ENCODE data around the gene INTS13. TPM values are rescaled to one million over a fixed set of nuclear protein-coding genes. Genes with fewer than 3 reads are reported as not detected.

Gene INTS13
- total RNA-seq, 5 donors from 2014 or later (not counting 1 experiment from before 2014, with no cell fraction given) = 19.7 to 26.0 (median 23.9) TPM

DNA sequence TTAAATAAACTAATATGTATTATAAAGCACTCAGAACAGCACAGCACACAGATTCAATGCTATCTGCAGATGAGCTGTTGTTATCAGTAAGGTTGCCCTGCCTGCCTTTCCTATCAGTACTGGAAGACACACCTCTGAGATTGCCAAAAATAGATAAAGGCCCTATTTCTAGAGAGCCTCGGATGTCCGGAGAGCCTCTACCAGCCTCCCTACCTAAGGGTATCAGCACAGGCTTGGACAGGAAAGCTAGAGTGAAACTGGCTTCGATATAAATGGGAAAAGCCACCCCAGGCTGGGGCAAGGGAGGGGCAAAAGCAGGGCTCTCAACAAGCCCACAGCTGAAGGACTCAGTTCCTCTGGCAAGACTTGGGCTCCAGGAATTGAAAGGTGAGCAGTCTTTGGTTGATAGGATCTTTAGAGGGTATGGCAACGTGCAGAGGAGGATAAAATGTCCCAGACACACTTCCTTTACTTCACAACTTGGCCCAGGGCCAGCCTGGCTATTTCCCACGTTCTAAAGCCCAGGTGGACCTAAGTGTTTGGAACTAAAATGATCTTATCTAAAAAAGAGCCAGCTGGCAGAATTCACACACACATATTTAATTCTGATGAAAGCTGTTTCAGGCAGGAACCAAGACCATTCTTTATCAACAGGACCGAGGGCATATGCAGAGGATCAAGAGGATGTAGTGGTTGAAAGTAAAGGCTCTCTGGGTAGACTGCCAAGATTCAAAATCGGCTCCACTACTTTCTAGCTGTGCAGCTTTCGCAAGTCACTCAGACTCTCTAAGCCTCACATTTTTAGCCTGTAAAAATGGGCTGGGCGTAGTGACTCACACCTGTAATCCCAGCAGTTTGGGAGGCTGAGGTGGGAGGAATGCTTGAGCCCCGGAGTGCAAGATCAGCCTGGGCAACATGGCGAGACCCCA lies 67.0 kb downstream of the INTS13 start:
- Mint-ChIP-seq H3K4me3 (no peak overlapping the region), H3K27me3 (peaks cover 0 to 3% of the 10 kb centered on the region in 2 donors), H3K36me3 (no peaks in the 10 kb centered on the region), H3K27ac (no peak overlapping the region), H3K9me3 (no peaks in the 10 kb centered on the region), H3K4me1 (peaks cover 10 to 24% (median 15%) of the 10 kb centered on the region in 3 donors)
- peaks cover 0 to 7% of the 10 kb centered on the region in 2 experiments for H3K27me3 ChIP-seq (replicated peaks in 1 of 2; ENCODE audit: control insufficient read depth in 2 of 2, extremely low read depth in 1 of 2, insufficient read depth in 2 of 2, low read length in 1 of 2)
- DNase-seq (no peak), ATAC-seq (replicated peaks in 1 of 4) (no peak)
- no peak overlapping the region for H3K27ac ChIP-seq (ENCODE audit: low read length)
- 8% methylated on average over 2 of the region's 11 CpGs for WGBS (ENCODE audit: insufficient coverage)
- peaks cover 0 to 7% of the 10 kb centered on the region in 2 experiments for H3K4me1 ChIP-seq (ENCODE audit: control insufficient read depth in 1 of 2, extremely low read depth in 1 of 2, insufficient read depth in 2 of 2, low read length in 2 of 2)
- H3K9me3 ChIP-seq = no peaks in the 10 kb centered on the region
- CTCF ChIA-PET = interaction anchor here (0.6 to 0.9 kb wide), 3 partner anchors 9 to 35 kb away, joined by 4 to 6 read pairs (median 4); no protein-coding TSS in a partner anchor
- no peaks in the 10 kb centered on the region for H3K36me3 ChIP-seq (ENCODE audit: control insufficient read depth in 2 of 2, extremely low read depth in 1 of 2, insufficient read depth in 1 of 2, low read length in 1 of 2)
- POLR2A ChIA-PET = interaction anchor here in 1 of 2 donors (0.6 kb wide), 1 partner anchor 49 kb away, joined by 3 read pairs; no protein-coding TSS in a partner anchor
- H3K4me3 ChIP-seq (ENCODE audit: control insufficient read depth in 1 of 2, extremely low read depth in 1 of 2, low read length in 1 of 2) = no peak overlapping the region

- H3K27ac Mint-ChIP-seq = no peak overlapping the region
- 59% methylated on average over 4 of the region's 6 CpGs for WGBS (ENCODE audit: insufficient coverage)
Measured at GRCh38 chr12:26869908-26870459, 67.8 kb downstream of the INTS13 start.

DNA sequence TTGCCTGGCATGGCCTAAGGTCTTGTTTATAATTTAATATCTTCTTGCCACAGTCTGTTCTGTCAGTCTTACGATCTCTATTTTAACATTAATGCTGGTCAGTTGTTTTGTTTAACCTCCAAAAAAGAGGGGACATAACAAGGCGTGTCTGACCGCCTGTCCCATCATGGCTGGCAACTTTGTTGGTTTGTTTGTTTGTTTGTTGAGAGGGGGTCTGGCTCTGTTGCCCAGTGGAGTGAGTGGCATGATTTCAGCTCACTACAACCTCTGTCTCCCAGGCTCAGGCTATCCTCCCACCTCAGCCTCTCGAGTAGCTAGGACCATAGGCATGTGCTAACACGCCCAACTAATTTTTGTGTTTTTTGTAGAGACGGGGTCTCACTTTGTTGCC lies 68.7 kb downstream of the INTS13 start:
- Histone ChIP-seq H3K27ac (ENCODE audit: low read length) (no peak overlapping the region), H3K36me3 (ENCODE audit: control insufficient read depth in 2 of 2, extremely low read depth in 1 of 2, insufficient read depth in 1 of 2, low read length in 1 of 2) (no peaks in the 10 kb centered on the region), H3K9me3 (no peaks in the 10 kb centered on the region), H3K4me1 (ENCODE audit: control insufficient read depth in 1 of 2, extremely low read depth in 1 of 2, insufficient read depth in 2 of 2, low read length in 2 of 2) (peaks cover 0 to 7% of the 10 kb centered on the region in 2 experiments), H3K4me3 (ENCODE audit: control insufficient read depth in 1 of 2, extremely low read depth in 1 of 2, low read length in 1 of 2) (no peak overlapping the region), H3K27me3 (replicated peaks in 1 of 2; ENCODE audit: control insufficient read depth in 2 of 2, extremely low read depth in 1 of 2, insufficient read depth in 2 of 2, low read length in 1 of 2) (peaks cover 0 to 7% of the 10 kb centered on the region in 2 experiments)
- Mint-ChIP-seq H3K36me3 (no peaks in the 10 kb centered on the region), H3K9me3 (no peaks in the 10 kb centered on the region), H3K27me3 (peaks cover 0 to 3% of the 10 kb centered on the region in 2 donors), H3K4me1 (peaks cover 10 to 24% (median 15%) of the 10 kb centered on the region in 3 donors), H3K27ac (no peak overlapping the region), H3K4me3 (no peak overlapping the region)
- DNase-seq (no peak), ATAC-seq (replicated peaks in 1 of 4) (no peak)
- ChIA-PET CTCF (interaction anchor here in 1 of 2 donors (1.2 kb wide), 1 partner anchor 11 kb away, joined by 6 read pairs; no protein-coding TSS in a partner anchor), POLR2A (no interaction called here)
- 96% methylated on average over 4 of the region's 6 CpGs for WGBS (ENCODE audit: insufficient coverage)

More at GRCh38 chr12:26869908-26870459, 67.8 kb downstream of the INTS13 start:
- DNase-seq (no peak), ATAC-seq (replicated peaks in 1 of 4) (no peak)
- peaks cover 0 to 7% of the 10 kb centered on the region in 2 experiments for H3K27me3 ChIP-seq (replicated peaks in 1 of 2; ENCODE audit: control insufficient read depth in 2 of 2, extremely low read depth in 1 of 2, insufficient read depth in 2 of 2, low read length in 1 of 2)
- no peak overlapping the region for H3K4me3 Mint-ChIP-seq
- ChIA-PET POLR2A (no interaction called here), CTCF (no interaction called here)
- peaks cover 0 to 7% of the 10 kb centered on the region in 2 experiments for H3K4me1 ChIP-seq (ENCODE audit: control insufficient read depth in 1 of 2, extremely low read depth in 1 of 2, insufficient read depth in 2 of 2, low read length in 2 of 2)
- H3K9me3 ChIP-seq = no peaks in the 10 kb centered on the region
- no peak overlapping the region for H3K4me3 ChIP-seq (ENCODE audit: control insufficient read depth in 1 of 2, extremely low read depth in 1 of 2, low read length in 1 of 2)
- H3K27ac ChIP-seq (ENCODE audit: low read length) = no peak overlapping the region
- no peaks in the 10 kb centered on the region for H3K9me3 Mint-ChIP-seq
- no peaks in the 10 kb centered on the region for H3K36me3 ChIP-seq (ENCODE audit: control insufficient read depth in 2 of 2, extremely low read depth in 1 of 2, insufficient read depth in 1 of 2, low read length in 1 of 2)
- H3K27me3 Mint-ChIP-seq = peaks cover 0 to 3% of the 10 kb centered on the region in 2 donors
- no peaks in the 10 kb centered on the region for H3K36me3 Mint-ChIP-seq
- H3K4me1 Mint-ChIP-seq = peaks cover 10 to 24% (median 15%) of the 10 kb centered on the region in 3 donors

GRCh38 chr12:26868447-26869103 lies 69.2 kb downstream of the INTS13 start:
- H3K27ac Mint-ChIP-seq = no peak overlapping the region
- no peaks in the 10 kb centered on the region for H3K9me3 Mint-ChIP-seq
- Histone ChIP-seq H3K4me3 (ENCODE audit: control insufficient read depth in 1 of 2, extremely low read depth in 1 of 2, low read length in 1 of 2) (no peak overlapping the region), H3K4me1 (ENCODE audit: control insufficient read depth in 1 of 2, extremely low read depth in 1 of 2, insufficient read depth in 2 of 2, low read length in 2 of 2) (peaks cover 0 to 7% of the 10 kb centered on the region in 2 experiments), H3K27ac (ENCODE audit: low read length) (no peak overlapping the region), H3K9me3 (no peaks in the 10 kb centered on the region), H3K36me3 (ENCODE audit: control insufficient read depth in 2 of 2, extremely low read depth in 1 of 2, insufficient read depth in 1 of 2, low read length in 1 of 2) (no peaks in the 10 kb centered on the region), H3K27me3 (replicated peaks in 1 of 2; ENCODE audit: control insufficient read depth in 2 of 2, extremely low read depth in 1 of 2, insufficient read depth in 2 of 2, low read length in 1 of 2) (peaks cover 0 to 7% of the 10 kb centered on the region in 2 experiments)
- ATAC-seq (replicated peaks in 1 of 4) = no peak
- no peak for DNase-seq
- POLR2A ChIA-PET = no interaction called here
- peaks cover 0 to 3% of the 10 kb centered on the region in 2 donors for H3K27me3 Mint-ChIP-seq
- 92% methylated on average over 2 of the region's 3 CpGs for WGBS (ENCODE audit: insufficient coverage)
- H3K4me1 Mint-ChIP-seq = peaks cover 10 to 24% (median 15%) of the 10 kb centered on the region in 3 donors
- CTCF ChIA-PET = interaction anchor here in 1 of 2 donors (1.2 kb wide), 1 partner anchor 12 kb away, joined by 6 read pairs; no protein-coding TSS in a partner anchor
- H3K36me3 Mint-ChIP-seq = no peaks in the 10 kb centered on the region
- no peak overlapping the region for H3K4me3 Mint-ChIP-seq

- H3K4me1 Mint-ChIP-seq = peaks cover 10 to 24% (median 15%) of the 10 kb centered on the region in 3 donors
- 0% methylated on average over 1 of the region's 2 CpGs for WGBS (ENCODE audit: insufficient coverage)
- DNase-seq (peak in 1 of 35 experiments; percentile 24), ATAC-seq (replicated peaks in 1 of 4) (peak in 1 of 4 experiments; percentile 45)
- H3K4me1 ChIP-seq (ENCODE audit: control insufficient read depth in 1 of 2, extremely low read depth in 1 of 2, insufficient read depth in 2 of 2, low read length in 2 of 2) = peaks cover 0 to 7% of the 10 kb centered on the region in 2 experiments
- H3K9me3 ChIP-seq = no peaks in the 10 kb centered on the region
- H3K4me3 ChIP-seq (ENCODE audit: control insufficient read depth in 1 of 2, extremely low read depth in 1 of 2, low read length in 1 of 2) = no peak overlapping the region
- H3K4me3 Mint-ChIP-seq = no peak overlapping the region
- peaks cover 0 to 7% of the 10 kb centered on the region in 2 experiments for H3K27me3 ChIP-seq (replicated peaks in 1 of 2; ENCODE audit: control insufficient read depth in 2 of 2, extremely low read depth in 1 of 2, insufficient read depth in 2 of 2, low read length in 1 of 2)
- no peak overlapping the region for H3K27ac ChIP-seq (ENCODE audit: low read length)
- H3K36me3 Mint-ChIP-seq = no peaks in the 10 kb centered on the region
- peak overlapping the region in 1 of 2 donors; percentile 41 for H3K27ac Mint-ChIP-seq
- ChIA-PET CTCF (interaction anchor here (0.7 to 1.2 kb wide), 3 partner anchors 8 to 307 kb away, joined by 3 to 5 read pairs (median 4); no protein-coding TSS in a partner anchor), POLR2A (interaction anchor here in 1 of 2 donors (1.1 kb wide), 1 partner anchor 34 kb away, joined by 5 read pairs; no protein-coding TSS in a partner anchor)
- no peaks in the 10 kb centered on the region for H3K36me3 ChIP-seq (ENCODE audit: control insufficient read depth in 2 of 2, extremely low read depth in 1 of 2, insufficient read depth in 1 of 2, low read length in 1 of 2)
- H3K9me3 Mint-ChIP-seq = no peaks in the 10 kb centered on the region
- peaks cover 0 to 5% of the 10 kb centered on the region in 2 donors for H3K27me3 Mint-ChIP-seq
Measured at GRCh38 chr12:26867080-26867479, 70.7 kb downstream of the INTS13 start.

Measured in T-cell (primary cell).